CD4-positive, alpha-beta T cell treated with Interleukin-17A for 1 hour (primary cell): Measurements from ENCODE around the gene CERCAM.

ENCODE experiments used
- DNase-seq: peaks from one replicate; pipeline ENCODE4 v3.0.0-alpha.2; 2020

CERCAM gene

GRCh38 chr9:128457207-128457606 is 36.5 kb downstream of the CERCAM start:
- no peak for DNase-seq

GRCh38 chr9:128459011-128459410 is 38.4 kb downstream of the CERCAM start:
- DNase-seq: no peak

- DNase-seq: no peak
These were observed 48.4 kb downstream of the CERCAM start for GRCh38 chr9:128469070-128469469.

GRCh38 chr9:128470560-128470959 is 49.9 kb downstream of the CERCAM start:
- DNase-seq: no peak

GRCh38 chr9:128473104-128473503 is 52.4 kb downstream of the CERCAM start:
- no peak for DNase-seq

GRCh38 chr9:128475867-128476266 is 55.2 kb downstream of the CERCAM start:
- no peak for DNase-seq

GRCh38 chr9:128479262-128479661 is 58.6 kb downstream of the CERCAM start:
- DNase-seq: no peak

- DNase-seq: no peak
These were observed 60.9 kb downstream of the CERCAM start for GRCh38 chr9:128481561-128481960.

GRCh38 chr9:128482186-128482585 is 61.5 kb downstream of the CERCAM start:
- DNase-seq: no peak

GRCh38 chr9:128484686-128485413 is 64.2 kb downstream of the CERCAM start:
- DNase-seq: no peak

GRCh38 chr9:128485414-128485855 is 64.8 kb downstream of the CERCAM start:
- DNase-seq: no peak

- DNase-seq: no peak
These were observed 65.5 kb downstream of the CERCAM start for GRCh38 chr9:128486201-128486600.
